KMS-11 (cell line): ENCODE data around the gene MYO15A.

Source experiments
- H2AFZ ChIP-seq: fragments of 200-600 bp; sonication (generic); 2 replicates; pipeline ENCODE4 v1.6.1; 2016; ENCODE audit warnings: antibody characterized with exemption, mixed run types, low read depth
- H3K27ac ChIP-seq: fragments of 200-600 bp; sonication (generic); 2 replicates; pipeline ENCODE4 v1.6.1; 2016; ENCODE audit warnings: mild to moderate bottlenecking, mixed run types
- H3K27me3 ChIP-seq: fragments of 200-600 bp; sonication (generic); 2 replicates; pipeline ENCODE4 v1.6.1; 2017; ENCODE audit warnings: mild to moderate bottlenecking, low read depth, mixed run types, moderate library complexity; ENCODE audit not compliant: insufficient read depth
- H3K36me3 ChIP-seq: fragments of 200-600 bp; sonication (generic); 2 replicates; pipeline ENCODE4 v1.6.1; 2017; ENCODE audit warnings: mild to moderate bottlenecking, mixed run types; ENCODE audit not compliant: insufficient read depth
- H3K4me1 ChIP-seq: fragments of 200-600 bp; sonication (generic); 2 replicates; pipeline ENCODE4 v1.6.1; 2016; ENCODE audit warnings: mild to moderate bottlenecking, low read depth, mixed run types; ENCODE audit not compliant: poor library complexity, severe bottlenecking
- H3K4me2 ChIP-seq: fragments of 200-600 bp; sonication (generic); 2 replicates; pipeline ENCODE4 v1.7.0; 2016; ENCODE audit warnings: mild to moderate bottlenecking, mixed run types
- H3K4me3 ChIP-seq: fragments of 200-600 bp; sonication (generic); IDR thresholded peaks from 2 replicates; pipeline ENCODE4 v1.6.1; 2017; ENCODE audit warnings: low read depth, low read length, mixed read lengths; ENCODE audit not compliant: insufficient read depth
- H3K79me2 ChIP-seq: fragments of 200-600 bp; sonication (generic); 2 replicates; pipeline ENCODE4 v1.6.1; 2016; ENCODE audit warnings: low read depth, mixed run types; ENCODE audit not compliant: insufficient read depth
- H3K9ac ChIP-seq: fragments of 200-600 bp; sonication (generic); 2 replicates; pipeline ENCODE4 v1.6.1; 2016; ENCODE audit warnings: mild to moderate bottlenecking, mixed run types
- H4K20me1 ChIP-seq: fragments of 200-600 bp; sonication (generic); 2 replicates; pipeline ENCODE4 v1.6.1; 2016; ENCODE audit warnings: mild to moderate bottlenecking, mixed run types; ENCODE audit not compliant: insufficient read depth
- TF ChIP-seq, protein P1 (sequence below): fragments of 200-600 bp; sonication (generic); conservative IDR thresholded peaks from 2 replicates; pipeline ENCODE4 v1.6.1; 2017; ENCODE audit warnings: low read depth, mild to moderate bottlenecking, antibody characterized with exemption, low read length, moderate library complexity, mixed read lengths

The MYO15A gene

DNA sequence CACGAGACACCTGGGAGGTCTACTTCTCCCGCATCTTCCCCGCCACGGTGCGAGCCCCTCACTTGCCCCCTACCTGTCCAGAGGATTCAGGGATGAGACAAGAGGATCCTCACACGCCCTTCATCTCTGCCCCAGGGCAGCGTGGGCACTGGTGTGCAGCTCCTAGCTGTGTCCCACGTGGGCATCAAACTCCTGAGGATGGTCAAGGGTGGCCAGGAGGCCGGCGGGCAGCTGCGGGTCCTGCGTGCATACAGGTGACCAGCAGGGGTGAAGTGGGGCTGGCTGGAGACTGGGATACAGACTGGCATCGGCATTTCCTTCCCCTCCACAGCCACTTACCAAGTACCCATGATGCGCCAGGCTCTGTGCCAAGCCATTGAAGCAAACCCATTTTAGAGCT is 46.6 kb downstream of the MYO15A start:
- Histone ChIP-seq H3K79me2 (no peaks in the 10 kb centered on the region), H3K27ac (no peak overlapping the region), H3K4me2 (no peak overlapping the region), H2AFZ (no peak overlapping the region), H3K9ac (no peak overlapping the region), H3K4me3 (no peak overlapping the region), H3K27me3 (no peaks in the 10 kb centered on the region), H3K36me3 (no peaks in the 10 kb centered on the region), H3K4me1 (peaks cover 4% of the 10 kb centered on the region), H4K20me1 (no peaks in the 10 kb centered on the region)
- TF ChIP-seq, protein P1, sequence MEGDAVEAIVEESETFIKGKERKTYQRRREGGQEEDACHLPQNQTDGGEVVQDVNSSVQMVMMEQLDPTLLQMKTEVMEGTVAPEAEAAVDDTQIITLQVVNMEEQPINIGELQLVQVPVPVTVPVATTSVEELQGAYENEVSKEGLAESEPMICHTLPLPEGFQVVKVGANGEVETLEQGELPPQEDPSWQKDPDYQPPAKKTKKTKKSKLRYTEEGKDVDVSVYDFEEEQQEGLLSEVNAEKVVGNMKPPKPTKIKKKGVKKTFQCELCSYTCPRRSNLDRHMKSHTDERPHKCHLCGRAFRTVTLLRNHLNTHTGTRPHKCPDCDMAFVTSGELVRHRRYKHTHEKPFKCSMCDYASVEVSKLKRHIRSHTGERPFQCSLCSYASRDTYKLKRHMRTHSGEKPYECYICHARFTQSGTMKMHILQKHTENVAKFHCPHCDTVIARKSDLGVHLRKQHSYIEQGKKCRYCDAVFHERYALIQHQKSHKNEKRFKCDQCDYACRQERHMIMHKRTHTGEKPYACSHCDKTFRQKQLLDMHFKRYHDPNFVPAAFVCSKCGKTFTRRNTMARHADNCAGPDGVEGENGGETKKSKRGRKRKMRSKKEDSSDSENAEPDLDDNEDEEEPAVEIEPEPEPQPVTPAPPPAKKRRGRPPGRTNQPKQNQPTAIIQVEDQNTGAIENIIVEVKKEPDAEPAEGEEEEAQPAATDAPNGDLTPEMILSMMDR = no peak

DNA sequence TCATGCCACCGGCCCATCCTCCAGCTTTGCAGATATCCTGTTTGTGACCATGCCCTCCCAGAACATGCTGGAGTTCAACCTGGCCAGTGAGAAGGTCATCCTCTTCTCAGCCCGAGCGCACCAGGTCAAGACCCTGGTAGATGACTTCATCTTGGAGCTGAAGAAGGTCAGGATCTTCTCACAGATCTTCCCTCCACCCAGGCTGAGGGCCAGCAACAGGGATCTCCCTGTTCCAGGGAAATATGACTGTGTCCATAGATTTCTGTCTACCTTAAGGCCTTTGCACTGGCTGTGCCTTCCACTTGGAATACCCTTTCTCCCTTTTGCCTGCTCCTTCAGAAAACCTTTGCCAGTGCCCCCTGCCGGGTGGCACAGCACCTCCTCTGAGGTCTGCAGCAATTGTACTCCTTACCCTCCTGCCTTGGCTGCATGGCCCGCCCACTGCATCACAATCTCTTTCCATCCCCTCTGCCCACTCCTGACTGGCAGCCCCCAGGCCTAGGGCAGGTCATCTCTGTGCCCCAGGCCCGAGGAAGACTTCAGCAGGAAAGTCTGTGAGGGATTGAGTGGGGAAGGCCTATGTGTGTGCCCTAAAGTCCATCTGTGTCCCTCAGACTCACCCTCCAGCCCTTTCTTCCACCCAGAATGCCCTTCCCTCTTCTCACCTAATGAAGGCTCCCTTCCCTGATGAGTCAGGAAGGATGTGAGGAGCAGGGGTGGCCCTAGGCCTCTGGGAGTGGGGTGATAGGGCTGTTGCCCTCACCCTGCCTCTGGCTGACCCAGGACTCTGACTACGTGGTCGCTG is 47.8 kb downstream of the MYO15A start:
- no peak overlapping the region for H3K4me2 ChIP-seq
- H3K9ac ChIP-seq = no peak overlapping the region
- peaks cover 4% of the 10 kb centered on the region for H3K4me1 ChIP-seq
- no peaks in the 10 kb centered on the region for H3K27me3 ChIP-seq
- no peaks in the 10 kb centered on the region for H4K20me1 ChIP-seq
- no peak overlapping the region for H2AFZ ChIP-seq
- no peaks in the 10 kb centered on the region for H3K79me2 ChIP-seq
- no peaks in the 10 kb centered on the region for H3K36me3 ChIP-seq
- H3K4me3 ChIP-seq = no peak overlapping the region
- TF ChIP-seq, protein P1 = no peak
- no peak overlapping the region for H3K27ac ChIP-seq

GRCh38 chr17:18156976-18157280 is 48.4 kb downstream of the MYO15A start:
- H3K4me2 ChIP-seq = no peak overlapping the region
- H3K4me1 ChIP-seq = peaks cover 4% of the 10 kb centered on the region
- H3K9ac ChIP-seq = no peak overlapping the region
- no peak overlapping the region for H3K4me3 ChIP-seq
- no peaks in the 10 kb centered on the region for H3K36me3 ChIP-seq
- H4K20me1 ChIP-seq = no peaks in the 10 kb centered on the region
- no peaks in the 10 kb centered on the region for H3K27me3 ChIP-seq
- TF ChIP-seq, protein P1 = no peak
- no peak overlapping the region for H2AFZ ChIP-seq
- H3K79me2 ChIP-seq = no peaks in the 10 kb centered on the region
- no peak overlapping the region for H3K27ac ChIP-seq

GRCh38 chr17:18157354-18157985 is 48.9 kb downstream of the MYO15A start:
- Histone ChIP-seq H4K20me1 (no peaks in the 10 kb centered on the region), H3K27me3 (no peaks in the 10 kb centered on the region), H3K27ac (no peak overlapping the region), H3K9ac (no peak overlapping the region), H3K4me1 (peaks cover 4% of the 10 kb centered on the region), H2AFZ (no peak overlapping the region), H3K79me2 (no peaks in the 10 kb centered on the region), H3K36me3 (no peaks in the 10 kb centered on the region), H3K4me3 (no peak overlapping the region), H3K4me2 (no peak overlapping the region)
- TF ChIP-seq, protein P1 = no peak
